Measurements from ENCODE around the gene NRXN2.
A peak's percentile ranks its signal among the peaks of the same experiment; 100 is the strongest.

The NRXN2 gene

DNA sequence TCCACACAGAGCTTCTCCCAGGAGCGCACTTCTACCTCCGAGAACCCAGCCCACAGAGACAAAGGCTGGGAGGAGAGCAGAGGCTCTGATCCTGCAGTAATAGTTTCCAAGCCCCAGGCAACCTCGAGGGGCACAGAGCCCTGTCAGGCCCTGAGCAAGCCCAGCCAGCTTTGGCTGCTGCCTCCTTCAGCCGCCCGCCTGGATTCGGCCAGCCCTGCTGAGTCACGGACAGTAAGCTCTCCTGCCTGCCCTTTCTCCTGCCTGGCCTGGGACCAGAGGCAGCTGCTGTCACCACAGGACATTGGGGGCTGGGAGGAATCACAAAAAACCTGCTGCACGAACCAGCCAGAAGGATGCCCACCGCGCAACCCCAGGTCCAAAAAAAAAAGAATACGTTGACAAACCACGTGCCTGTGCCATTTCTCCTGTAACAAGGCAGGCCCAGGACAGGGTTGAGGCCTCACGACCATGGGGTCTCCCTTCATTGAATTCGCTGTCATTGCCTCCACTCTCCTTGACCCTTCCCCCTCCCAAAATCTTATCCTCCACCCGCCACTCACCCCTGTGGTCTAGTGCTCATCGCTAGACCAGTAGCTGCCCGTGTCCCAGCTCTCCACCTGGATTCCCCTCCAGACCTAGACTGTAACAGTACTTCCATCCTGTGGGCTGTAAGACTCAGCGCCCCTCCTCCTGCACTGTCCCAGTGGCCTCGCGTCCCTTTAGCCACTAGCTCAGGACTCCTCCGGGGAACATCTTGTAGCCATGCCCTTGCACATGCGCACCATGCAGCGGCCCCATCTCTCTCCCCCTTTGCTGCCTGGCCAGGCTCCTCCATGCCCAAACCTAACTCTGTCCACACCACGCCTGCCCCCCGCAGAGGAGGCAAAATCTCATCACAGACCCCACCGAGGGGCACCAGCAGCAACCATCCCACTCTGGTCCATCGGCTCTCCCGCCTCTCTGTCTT lies 139.4 kb downstream of the NRXN2 start:
- peak; percentile 46 for DNase-seq

GRCh38 chr11:64582885-64583284 lies 140.1 kb downstream of the NRXN2 start:
- DNase-seq, result peak; percentile 51

- peak; percentile 31 for DNase-seq
Observed at GRCh38 chr11:64581057-64581523, 141.9 kb downstream of the NRXN2 start.

GRCh38 chr11:64580412-64580811 lies 142.6 kb downstream of the NRXN2 start:
- peak; percentile 21 for DNase-seq

DNA sequence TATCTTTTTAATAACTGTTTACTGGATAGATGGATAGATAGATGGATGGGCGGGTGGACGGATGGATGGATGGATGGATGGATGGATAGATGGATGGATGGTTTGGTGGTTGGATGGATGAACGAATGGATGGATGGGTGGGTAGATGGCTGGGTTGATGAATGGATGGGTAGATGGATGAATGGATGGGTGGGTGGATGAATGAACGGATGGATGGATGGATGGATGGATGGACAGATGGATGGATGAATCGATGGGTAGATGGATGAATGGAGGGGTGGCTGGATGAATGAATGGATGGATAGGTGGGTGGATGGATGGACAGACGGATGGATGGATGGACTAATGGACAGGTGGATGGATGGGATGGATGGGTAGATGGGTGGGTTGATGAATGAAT lies 145.8 kb downstream of the NRXN2 start:
- peak; percentile 4 for DNase-seq

- peak; percentile 28 for DNase-seq
Observed at GRCh38 chr11:64572143-64572542, 150.9 kb downstream of the NRXN2 start.

- peak; percentile 36 for DNase-seq
Observed at GRCh38 chr11:64571410-64572091, 151.4 kb downstream of the NRXN2 start.

- DNase-seq, result peak; percentile 50
Observed at GRCh38 chr11:64571050-64571409, 152.0 kb downstream of the NRXN2 start.

- no peak for DNase-seq
Observed at GRCh38 chr11:64570341-64570740, 152.7 kb downstream of the NRXN2 start.

DNA sequence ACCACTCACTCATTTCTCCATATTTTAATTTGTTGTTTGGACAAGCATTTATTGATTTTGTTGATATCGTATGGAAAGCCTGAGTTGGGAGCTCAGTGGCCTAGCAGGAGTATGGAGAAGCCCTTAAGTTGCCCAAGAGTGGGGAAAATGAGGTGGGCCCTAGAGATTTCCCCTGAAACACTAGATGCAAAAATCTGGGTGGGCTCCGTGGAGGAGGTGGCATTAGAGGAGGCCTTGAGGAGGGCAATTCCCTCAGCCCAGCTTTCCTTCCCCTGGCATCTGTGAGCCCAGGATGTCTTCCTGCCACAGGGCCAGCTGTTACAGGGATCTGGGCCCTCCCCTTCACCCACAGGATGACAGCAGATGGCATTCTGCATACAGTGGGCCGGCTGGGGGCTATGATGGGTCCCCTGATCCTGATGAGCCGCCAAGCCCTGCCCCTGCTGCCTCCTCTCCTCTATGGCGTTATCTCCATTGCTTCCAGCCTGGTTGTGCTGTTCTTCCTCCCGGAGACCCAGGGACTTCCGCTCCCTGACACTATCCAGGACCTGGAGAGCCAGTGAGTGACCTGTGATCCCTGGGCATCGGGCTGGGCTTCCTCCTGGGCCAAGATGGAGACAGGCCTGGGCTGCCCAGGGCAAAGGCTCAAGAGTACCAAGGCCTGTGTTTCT lies 153.6 kb downstream of the NRXN2 start:
- DNase-seq, result peak; percentile 27

DNA sequence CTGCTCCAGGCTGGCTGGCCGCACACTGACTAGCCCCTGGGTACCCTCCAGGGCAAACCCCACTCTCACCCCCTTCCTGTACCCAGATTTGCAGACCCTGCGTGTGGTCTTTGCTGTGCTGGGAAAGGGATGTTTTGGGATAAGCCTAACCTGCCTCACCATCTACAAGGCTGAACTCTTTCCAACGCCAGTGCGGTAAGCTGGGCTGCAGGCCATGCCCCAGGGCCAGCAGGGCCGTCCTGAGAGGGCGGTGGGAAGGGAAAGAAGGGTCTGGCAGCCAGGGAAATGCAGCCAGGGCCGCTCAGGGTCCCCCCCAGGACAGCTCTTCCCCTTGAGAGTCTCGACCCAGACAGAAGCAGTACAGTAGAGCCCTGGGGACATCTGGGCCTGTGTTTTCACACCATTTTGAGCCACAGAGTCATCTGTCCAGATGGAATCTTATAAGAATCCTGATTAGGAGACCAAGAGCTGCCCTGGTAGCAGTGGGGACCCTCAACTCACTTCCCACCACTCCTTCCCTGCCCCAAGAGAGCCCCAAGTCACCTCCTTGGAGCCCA lies 154.3 kb downstream of the NRXN2 start:
- DNase-seq, result peak; percentile 2

DNA sequence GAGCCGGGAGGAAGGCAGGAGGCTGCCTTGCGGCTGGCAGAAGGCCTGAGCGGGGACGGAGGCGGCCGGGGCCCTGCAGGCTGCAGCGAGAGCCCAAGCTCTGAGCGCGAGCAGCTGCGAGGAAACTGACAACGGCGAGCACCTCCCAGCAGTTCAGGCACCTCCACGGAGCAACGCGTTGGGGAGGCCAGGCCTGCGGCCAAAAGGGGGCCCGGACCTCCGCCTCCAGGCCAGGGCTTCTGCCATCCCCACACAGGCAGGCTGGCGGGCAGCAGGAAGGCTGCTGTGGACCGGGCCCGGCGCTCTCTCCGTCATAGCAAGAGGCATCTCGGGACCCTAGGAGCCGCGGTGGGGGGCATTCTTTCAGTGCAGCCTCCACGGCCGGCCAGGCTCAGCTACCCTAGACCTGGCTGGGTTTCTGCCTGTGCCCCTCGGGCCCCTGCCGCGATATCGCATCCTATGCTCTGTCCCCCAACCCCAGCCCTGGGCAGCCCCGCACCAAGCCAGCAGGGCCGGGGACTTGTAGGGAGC lies 154.9 kb downstream of the NRXN2 start:
- peak; percentile 58 for DNase-seq

- peak; percentile 57 for DNase-seq
Observed at GRCh38 chr11:64566915-64567891, 155.8 kb downstream of the NRXN2 start.

- peak; percentile 70 for DNase-seq
Observed at GRCh38 chr11:64566042-64566914, 156.7 kb downstream of the NRXN2 start.

DNA sequence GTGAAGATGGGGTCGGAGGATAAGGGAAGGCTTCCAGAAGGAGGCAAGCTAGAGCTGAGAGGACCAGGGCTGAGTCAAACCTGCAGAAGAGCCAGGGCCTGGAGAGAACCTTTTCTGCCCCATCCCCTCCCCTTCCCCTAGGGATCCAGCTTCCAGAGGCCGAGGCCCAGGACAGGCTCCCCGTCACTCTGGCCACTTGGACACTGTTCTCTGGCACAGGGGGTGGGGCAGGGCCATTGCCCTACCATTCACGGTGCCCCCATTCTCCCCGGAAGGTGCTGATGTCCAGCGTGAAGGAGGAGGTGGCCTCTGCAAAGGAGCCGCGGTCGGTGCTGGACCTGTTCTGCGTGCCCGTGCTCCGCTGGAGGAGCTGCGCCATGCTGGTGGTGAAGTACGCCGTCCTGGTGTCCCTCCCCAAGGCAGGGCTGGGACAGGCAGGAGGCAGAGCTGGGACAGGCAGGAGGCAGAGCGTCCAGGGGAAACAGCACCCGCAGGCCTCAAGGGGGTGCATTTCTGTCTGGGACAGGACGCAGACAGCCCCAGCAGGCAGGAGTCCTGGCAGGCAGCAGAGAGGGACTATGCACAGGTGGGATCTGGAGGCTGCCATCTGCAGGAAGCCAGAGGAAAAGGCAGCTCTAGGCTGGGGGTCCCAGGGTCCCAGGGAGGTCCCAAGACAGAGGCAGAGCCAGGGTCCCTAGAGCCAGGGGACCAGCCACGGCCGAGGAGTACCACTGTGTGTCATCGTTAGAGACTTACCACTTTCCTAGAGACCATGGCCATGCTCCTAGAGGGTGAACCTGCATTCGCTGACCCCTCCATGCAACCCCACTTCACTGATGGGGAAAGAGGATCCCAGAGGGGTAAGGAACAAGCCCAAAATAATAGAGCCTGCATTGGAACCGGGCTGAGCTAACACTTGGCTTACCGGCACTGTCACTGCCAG lies 157.8 kb downstream of the NRXN2 start:
- DNase-seq, result peak; percentile 48

- peak; percentile 42 for DNase-seq
Observed at GRCh38 chr11:64564419-64564818, 158.6 kb downstream of the NRXN2 start.

DNA sequence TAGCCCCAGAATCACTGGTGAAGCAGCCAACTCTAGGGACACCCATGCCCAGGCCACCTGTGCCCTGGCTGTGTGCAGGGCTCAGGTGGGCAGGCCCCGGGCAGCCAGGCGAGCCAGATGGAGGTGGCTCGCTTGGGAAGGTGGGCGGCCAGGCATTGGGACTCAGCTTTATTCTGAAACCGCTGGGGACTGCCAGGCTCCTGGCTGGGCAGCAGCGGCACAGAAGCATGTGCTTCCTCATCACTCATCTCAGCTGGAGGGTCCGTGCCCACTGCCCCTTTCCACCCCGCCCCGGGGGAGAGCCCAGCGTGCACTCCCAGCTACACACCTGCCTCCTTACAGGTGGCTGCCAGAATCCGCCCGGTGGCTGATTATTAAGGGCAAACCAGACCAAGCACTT lies 159.0 kb downstream of the NRXN2 start:
- no peak for DNase-seq

DNA sequence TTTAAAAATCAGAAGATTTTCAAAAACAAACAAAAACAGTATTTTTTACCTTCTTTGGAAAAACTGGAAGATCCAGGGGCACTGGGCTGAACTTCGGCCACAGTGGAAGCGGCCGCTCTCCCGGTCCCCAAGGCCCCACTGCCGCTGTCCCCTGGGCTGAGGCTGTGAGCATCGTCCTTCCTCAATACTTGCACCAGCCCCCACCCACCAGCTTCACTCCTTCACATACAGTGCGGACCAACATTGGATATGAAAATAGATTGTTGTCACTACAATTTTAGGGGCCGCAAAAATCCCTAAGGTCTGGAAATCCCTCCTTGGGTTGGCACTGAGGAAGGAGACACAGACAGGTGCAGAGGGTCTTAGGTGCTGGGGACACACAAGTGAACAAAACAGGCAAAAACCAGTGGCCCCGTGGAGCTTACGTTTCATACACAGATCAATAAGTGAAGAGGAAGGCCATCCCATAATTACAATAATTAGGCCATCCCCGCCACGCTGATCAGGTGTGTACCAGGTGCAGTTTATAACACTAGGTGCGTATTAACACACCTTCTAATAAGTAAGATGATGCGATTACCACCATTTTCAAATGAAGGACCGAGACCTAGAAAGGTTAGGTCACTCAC lies 160.2 kb downstream of the NRXN2 start:
- no peak for DNase-seq
